SK-N-MC (cell line): Measurements from ENCODE around the gene GRK6.

Experiments used
- EZH2 ChIP-seq: fragments of 200-600 bp; sonication (generic); IDR thresholded peaks from one replicate; pipeline ENCODE4 v1.6.1; 2017; ENCODE audit warnings: antibody characterized with exemption
- FOXP2 ChIP-seq: optimal IDR thresholded peaks from 2 replicates; pipeline ENCODE3; 2011; ENCODE audit warnings: mild to moderate bottlenecking, moderate library complexity; ENCODE audit not compliant: insufficient read depth; ENCODE audit errors: extremely low read length, control extremely low read depth
- POLR2AphosphoS5 ChIP-seq: IDR thresholded peaks from 2 replicates; pipeline ENCODE4 v1.6.1; 2012; ENCODE audit warnings: mild to moderate bottlenecking, low read depth, low read length, borderline replicate concordance

GRCh38 chr5:177453852-177454396, 27.4 kb downstream of the GRK6 start:
- TF ChIP-seq POLR2AphosphoS5, result no peak
- TF ChIP-seq EZH2, result no peak
- TF ChIP-seq FOXP2, result no peak
